ENCODE results near the gene CDC6.

The CDC6 gene

DNA sequence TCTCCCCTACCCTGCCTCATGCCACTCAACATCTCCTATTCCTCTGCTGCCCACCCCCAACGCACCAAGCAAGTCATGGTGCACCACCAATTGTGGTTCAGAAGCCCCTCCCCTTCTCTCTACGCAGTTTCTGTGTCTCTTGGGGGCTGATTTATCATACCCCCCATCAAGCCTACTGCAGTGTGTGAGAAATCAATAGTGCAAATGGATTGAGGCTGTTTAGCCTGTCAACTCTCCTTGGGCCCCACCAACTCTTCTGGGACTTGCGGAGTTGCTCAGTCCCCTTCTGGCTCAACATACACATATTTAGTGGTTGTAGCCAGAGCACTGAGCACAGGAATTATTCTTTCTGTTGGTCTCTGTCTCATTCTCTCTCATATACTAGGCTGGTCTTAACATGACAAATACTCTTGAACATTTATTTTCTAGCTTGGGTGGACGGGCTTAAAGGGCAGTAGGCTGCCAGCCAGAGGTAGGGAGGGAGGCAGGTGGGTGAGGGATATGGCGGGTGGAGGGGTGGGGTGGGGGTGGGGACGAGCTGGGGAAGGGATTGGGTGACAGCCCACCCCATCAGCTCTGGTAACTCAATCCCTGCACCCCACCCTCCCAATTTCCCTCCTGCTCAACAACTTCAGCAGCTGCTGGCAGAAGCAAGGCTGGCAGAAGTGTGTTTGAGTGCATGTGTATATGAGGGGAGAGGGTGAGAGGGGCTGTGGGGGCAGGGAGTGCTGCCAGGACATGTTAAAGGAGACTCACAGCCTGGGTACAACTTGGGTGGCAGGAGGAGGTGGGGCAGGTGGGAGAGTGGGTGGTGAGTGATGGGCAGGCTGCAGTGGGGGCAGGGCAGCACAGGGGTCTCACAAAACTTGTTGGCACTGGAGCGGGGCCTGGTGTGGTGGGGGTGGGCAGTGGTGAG lies 26.2 kb downstream of the CDC6 start:
- TF ChIP-seq POLR2AphosphoS5 (IDR thresholded peaks at IDR 0.05; ENCODE audit: low read depth, low read length) (no peak), FOXP2 (optimal IDR thresholded peaks at IDR 0.05; ENCODE audit: borderline replicate concordance, extremely low read depth, extremely low read length, insufficient read depth) (no peak), TAF1 (IDR thresholded peaks at IDR 0.05; ENCODE audit: borderline replicate concordance, insufficient read depth, low read length) (no peak), SIN3A (IDR thresholded peaks at IDR 0.05; ENCODE audit: borderline replicate concordance, insufficient read depth, low read length) (no peak)
- TF ChIP-seq, protein P1, sequence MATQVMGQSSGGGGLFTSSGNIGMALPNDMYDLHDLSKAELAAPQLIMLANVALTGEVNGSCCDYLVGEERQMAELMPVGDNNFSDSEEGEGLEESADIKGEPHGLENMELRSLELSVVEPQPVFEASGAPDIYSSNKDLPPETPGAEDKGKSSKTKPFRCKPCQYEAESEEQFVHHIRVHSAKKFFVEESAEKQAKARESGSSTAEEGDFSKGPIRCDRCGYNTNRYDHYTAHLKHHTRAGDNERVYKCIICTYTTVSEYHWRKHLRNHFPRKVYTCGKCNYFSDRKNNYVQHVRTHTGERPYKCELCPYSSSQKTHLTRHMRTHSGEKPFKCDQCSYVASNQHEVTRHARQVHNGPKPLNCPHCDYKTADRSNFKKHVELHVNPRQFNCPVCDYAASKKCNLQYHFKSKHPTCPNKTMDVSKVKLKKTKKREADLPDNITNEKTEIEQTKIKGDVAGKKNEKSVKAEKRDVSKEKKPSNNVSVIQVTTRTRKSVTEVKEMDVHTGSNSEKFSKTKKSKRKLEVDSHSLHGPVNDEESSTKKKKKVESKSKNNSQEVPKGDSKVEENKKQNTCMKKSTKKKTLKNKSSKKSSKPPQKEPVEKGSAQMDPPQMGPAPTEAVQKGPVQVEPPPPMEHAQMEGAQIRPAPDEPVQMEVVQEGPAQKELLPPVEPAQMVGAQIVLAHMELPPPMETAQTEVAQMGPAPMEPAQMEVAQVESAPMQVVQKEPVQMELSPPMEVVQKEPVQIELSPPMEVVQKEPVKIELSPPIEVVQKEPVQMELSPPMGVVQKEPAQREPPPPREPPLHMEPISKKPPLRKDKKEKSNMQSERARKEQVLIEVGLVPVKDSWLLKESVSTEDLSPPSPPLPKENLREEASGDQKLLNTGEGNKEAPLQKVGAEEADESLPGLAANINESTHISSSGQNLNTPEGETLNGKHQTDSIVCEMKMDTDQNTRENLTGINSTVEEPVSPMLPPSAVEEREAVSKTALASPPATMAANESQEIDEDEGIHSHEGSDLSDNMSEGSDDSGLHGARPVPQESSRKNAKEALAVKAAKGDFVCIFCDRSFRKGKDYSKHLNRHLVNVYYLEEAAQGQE (IDR thresholded peaks at IDR 0.05; ENCODE audit: insufficient read depth in 1 of 2, low read depth in 2 of 2, low read length in 2 of 2) = no peak

GRCh38 chr17:40314584-40314956 lies 26.9 kb downstream of the CDC6 start:
- TF ChIP-seq TAF1 (IDR thresholded peaks at IDR 0.05; ENCODE audit: borderline replicate concordance, insufficient read depth, low read length) = no peak
- no peak for TF ChIP-seq SIN3A (IDR thresholded peaks at IDR 0.05; ENCODE audit: borderline replicate concordance, insufficient read depth, low read length)
- TF ChIP-seq FOXP2 (optimal IDR thresholded peaks at IDR 0.05; ENCODE audit: borderline replicate concordance, extremely low read depth, extremely low read length, insufficient read depth) = peak; percentile 47
- TF ChIP-seq POLR2AphosphoS5 (IDR thresholded peaks at IDR 0.05; ENCODE audit: low read depth, low read length) = no peak

DNA sequence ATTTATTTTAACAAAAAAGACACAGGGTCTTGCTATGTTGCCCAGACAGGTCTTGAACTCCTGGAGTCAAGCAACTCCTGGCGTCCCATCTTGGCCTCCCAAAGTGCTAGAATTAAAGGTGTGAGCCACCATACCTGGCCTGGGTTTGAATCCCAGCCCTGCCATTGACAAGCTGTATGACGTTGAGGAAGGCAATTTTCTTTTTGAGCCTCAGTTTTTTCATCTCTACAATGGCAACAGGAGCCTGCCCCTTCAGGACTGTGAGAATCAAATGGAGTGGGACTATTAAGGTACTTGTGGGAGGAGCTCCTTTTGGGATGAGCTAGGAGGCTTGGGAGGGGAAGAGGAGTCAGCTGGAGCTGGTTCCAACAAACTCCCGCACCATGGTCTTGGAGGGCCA lies 27.5 kb downstream of the CDC6 start:
- TF ChIP-seq, protein P1 (IDR thresholded peaks at IDR 0.05; ENCODE audit: insufficient read depth in 1 of 2, low read depth in 2 of 2, low read length in 2 of 2) = no peak
- TF ChIP-seq SIN3A (IDR thresholded peaks at IDR 0.05; ENCODE audit: borderline replicate concordance, insufficient read depth, low read length) (no peak), TAF1 (IDR thresholded peaks at IDR 0.05; ENCODE audit: borderline replicate concordance, insufficient read depth, low read length) (no peak), FOXP2 (optimal IDR thresholded peaks at IDR 0.05; ENCODE audit: borderline replicate concordance, extremely low read depth, extremely low read length, insufficient read depth) (no peak)

- TF ChIP-seq POLR2AphosphoS5 (IDR thresholded peaks at IDR 0.05; ENCODE audit: low read depth, low read length) (no peak), TAF1 (IDR thresholded peaks at IDR 0.05; ENCODE audit: borderline replicate concordance, insufficient read depth, low read length) (no peak), FOXP2 (optimal IDR thresholded peaks at IDR 0.05; ENCODE audit: borderline replicate concordance, extremely low read depth, extremely low read length, insufficient read depth) (no peak), SIN3A (IDR thresholded peaks at IDR 0.05; ENCODE audit: borderline replicate concordance, insufficient read depth, low read length) (no peak)
- TF ChIP-seq, protein P1 (IDR thresholded peaks at IDR 0.05; ENCODE audit: insufficient read depth in 1 of 2, low read depth in 2 of 2, low read length in 2 of 2) = no peak
These were observed 28.2 kb downstream of the CDC6 start for GRCh38 chr17:40315678-40316570.

DNA sequence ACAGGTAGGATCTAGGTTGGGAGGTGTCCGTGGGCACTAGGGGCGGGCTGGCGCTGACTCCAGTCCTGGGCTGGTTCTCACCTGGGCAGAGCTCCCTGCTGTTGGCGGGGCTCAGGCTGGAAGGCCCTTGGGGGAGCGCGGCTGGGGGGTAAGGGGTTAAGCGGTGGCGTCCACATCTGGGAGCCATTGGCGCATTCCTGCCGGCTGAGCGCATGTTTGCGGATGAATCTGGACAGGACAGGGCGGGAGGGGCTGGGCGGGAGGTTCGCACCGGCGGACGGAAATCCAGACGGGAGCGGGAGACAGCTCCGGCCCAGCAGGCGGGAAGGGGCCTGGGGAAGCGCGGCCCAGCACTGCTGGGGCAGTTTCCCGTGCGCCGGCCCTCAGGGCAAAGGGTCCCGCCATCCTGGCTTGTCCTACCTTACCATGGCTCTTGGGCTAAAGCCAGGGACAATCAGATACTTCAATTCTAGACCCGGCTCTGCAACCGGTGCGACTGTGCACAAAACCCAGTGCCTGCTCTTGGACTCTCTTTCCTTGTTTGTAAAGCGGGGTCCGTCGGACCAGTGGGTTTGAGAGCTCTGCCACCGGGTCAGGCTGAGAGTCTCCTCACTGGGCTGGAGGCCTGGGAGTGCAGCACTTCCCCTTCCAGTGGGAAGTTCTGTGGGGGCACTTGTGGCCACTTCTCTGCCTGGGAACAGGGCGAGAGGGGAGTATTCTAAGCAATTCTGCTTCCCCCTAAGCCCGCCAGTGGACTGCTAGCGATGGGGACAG lies 29.1 kb downstream of the CDC6 start:
- TF ChIP-seq FOXP2 (optimal IDR thresholded peaks at IDR 0.05; ENCODE audit: borderline replicate concordance, extremely low read depth, extremely low read length, insufficient read depth) = peak; percentile 75
- peak; percentile 25; the same call in 1 of the 2 replicates for TF ChIP-seq SIN3A (IDR thresholded peaks at IDR 0.05; ENCODE audit: borderline replicate concordance, insufficient read depth, low read length)
- no peak for TF ChIP-seq POLR2AphosphoS5 (IDR thresholded peaks at IDR 0.05; ENCODE audit: low read depth, low read length)

Measured in PFSK-1 (cell line).